ENCODE measurements around the gene SS18L1. TPM values are rescaled to one million over a fixed set of nuclear protein-coding genes. Genes with fewer than 3 reads are reported as not detected.

SS18L1 gene
- total RNA-seq, 1 experiment from 2014 or later, result 29.0 TPM

GRCh38 chr20:62174870-62175624 lies 31.5 kb downstream of the SS18L1 start:
- no peak overlapping the region for H3K27ac ChIP-seq
- TF ChIP-seq CTCF (conservative IDR thresholded peaks at IDR 0.05), result no peak
- TF ChIP-seq EZH2 (IDR thresholded peaks at IDR 0.05; ENCODE audit: low read depth), result no peak
- POLR2A ChIA-PET (ENCODE audit: unreplicated experiment), result no interaction called here
- H3K4me1 ChIP-seq (replicated peaks; ENCODE audit: insufficient read depth), result no peaks in the 10 kb centered on the region
- no peaks in the 10 kb centered on the region for H3K9me3 ChIP-seq (ENCODE audit: insufficient read depth, low read depth)
- H3F3A ChIP-seq (ENCODE audit: insufficient read depth, low read depth), result peaks cover 4% of the 10 kb centered on the region; the same call in 1 of the 2 replicates
- no peaks in the 10 kb centered on the region for H4K20me1 ChIP-seq (ENCODE audit: insufficient read depth)
- intact Hi-C loops (cut with micrococcal nuclease; ENCODE audit: unreplicated experiment), result no loop called here
- no peak overlapping the region for H3K4me3 ChIP-seq
- H3K27me3 ChIP-seq (ENCODE audit: insufficient read depth, low read depth), result no peaks in the 10 kb centered on the region
- no peaks in the 10 kb centered on the region for H3K9me2 ChIP-seq (ENCODE audit: insufficient read depth)
- CTCF ChIA-PET, result no interaction called here
- H3K4me2 ChIP-seq, result no peak overlapping the region
- no TSS peak for BruUV-seq (replicated peaks)
- DNase-seq, result no peak
- no peak overlapping the region for H2AFZ ChIP-seq
- H3K36me3 ChIP-seq (ENCODE audit: low read depth), result no peaks in the 10 kb centered on the region
- no peaks in the 10 kb centered on the region for H3K79me2 ChIP-seq (ENCODE audit: low read depth)

GRCh38 chr20:62175711-62176110 lies 32.1 kb downstream of the SS18L1 start:
- no TSS peak for BruUV-seq (replicated peaks)
- ChIA-PET POLR2A (ENCODE audit: unreplicated experiment) (no interaction called here), CTCF (no interaction called here)
- H3K9me3 ChIP-seq (ENCODE audit: insufficient read depth, low read depth), result no peaks in the 10 kb centered on the region
- H3K4me1 ChIP-seq (replicated peaks; ENCODE audit: insufficient read depth), result no peaks in the 10 kb centered on the region
- TF ChIP-seq CTCF (conservative IDR thresholded peaks at IDR 0.05), result no peak
- no peak for TF ChIP-seq EZH2 (IDR thresholded peaks at IDR 0.05; ENCODE audit: low read depth)
- H3K9me2 ChIP-seq (ENCODE audit: insufficient read depth), result no peaks in the 10 kb centered on the region
- no peak for DNase-seq
- H3K4me3 ChIP-seq, result no peak overlapping the region
- no peaks in the 10 kb centered on the region for H3K27me3 ChIP-seq (ENCODE audit: insufficient read depth, low read depth)
- H3F3A ChIP-seq (ENCODE audit: insufficient read depth, low read depth), result peaks cover 6% of the 10 kb centered on the region; the same call in 1 of the 2 replicates
- H3K4me2 ChIP-seq, result no peak overlapping the region
- H3K36me3 ChIP-seq (ENCODE audit: low read depth), result no peaks in the 10 kb centered on the region
- no peak overlapping the region for H3K27ac ChIP-seq
- intact Hi-C loops (cut with micrococcal nuclease; ENCODE audit: unreplicated experiment), result no loop called here
- H3K79me2 ChIP-seq (ENCODE audit: low read depth), result no peaks in the 10 kb centered on the region
- H4K20me1 ChIP-seq (ENCODE audit: insufficient read depth), result no peaks in the 10 kb centered on the region
- no peak overlapping the region for H2AFZ ChIP-seq

GRCh38 chr20:62176866-62177265 lies 33.3 kb downstream of the SS18L1 start:
- Histone ChIP-seq H3K4me1 (replicated peaks; ENCODE audit: insufficient read depth) (peaks cover 9% of the 10 kb centered on the region), H3K9me3 (ENCODE audit: insufficient read depth, low read depth) (no peaks in the 10 kb centered on the region), H2AFZ (no peak overlapping the region), H3K4me2 (no peak overlapping the region), H3K79me2 (ENCODE audit: low read depth) (peaks cover 3% of the 10 kb centered on the region), H3K9me2 (ENCODE audit: insufficient read depth) (no peaks in the 10 kb centered on the region), H3K36me3 (ENCODE audit: low read depth) (0 out of 2 replicates have a peak, but pooled peaks cover 7% of the 10 kb centered on the region), H3K27ac (no peak overlapping the region), H3F3A (ENCODE audit: insufficient read depth, low read depth) (peaks cover 16% of the 10 kb centered on the region; the same call in 1 of the 2 replicates), H3K27me3 (ENCODE audit: insufficient read depth, low read depth) (no peaks in the 10 kb centered on the region), H4K20me1 (ENCODE audit: insufficient read depth) (no peaks in the 10 kb centered on the region), H3K4me3 (no peak overlapping the region)
- POLR2A ChIA-PET (ENCODE audit: unreplicated experiment), result no interaction called here
- CTCF ChIA-PET, result no interaction called here
- DNase-seq, result no peak
- intact Hi-C loops (cut with micrococcal nuclease; ENCODE audit: unreplicated experiment), result no loop called here
- BruUV-seq (replicated peaks), result no TSS peak
- TF ChIP-seq CTCF (conservative IDR thresholded peaks at IDR 0.05), result no peak
- no peak for TF ChIP-seq EZH2 (IDR thresholded peaks at IDR 0.05; ENCODE audit: low read depth)
